Left ventricle myocardium inferior (tissue), 1 donor: ENCODE results near the gene RBMS1. TPM values are rescaled to one million over a fixed set of nuclear protein-coding genes. Genes with fewer than 3 reads are reported as not detected.
"Not testable (repeated sequence)": the region's sequence is repeated elsewhere in the genome, so short reads cannot be mapped to it uniquely, and the experiment has no call there.

Source experiments
- DNase-seq: peaks from one replicate; pipeline ENCODE4 v3.0.0-alpha.2; 2020
- H3K27ac ChIP-seq: fragments of 200-600 bp; replicated peaks from 2 replicates; pipeline ENCODE4 v1.8.0; 2021
- H3K27me3 ChIP-seq: fragments of 200-600 bp; 2 replicates; pipeline ENCODE4 v1.8.0; 2021; ENCODE audit warnings: low read depth
- H3K36me3 ChIP-seq: fragments of 200-600 bp; 2 replicates; pipeline ENCODE4 v1.8.0; 2021
- H3K4me1 ChIP-seq: fragments of 200-600 bp; 2 replicates; pipeline ENCODE4 v1.8.0; 2021
- H3K4me3 ChIP-seq: fragments of 200-600 bp; 2 replicates; pipeline ENCODE4 v1.8.0; 2021; ENCODE audit warnings: mild to moderate bottlenecking, moderate library complexity
- H3K9me3 ChIP-seq: fragments of 200-600 bp; replicated peaks from 2 replicates; pipeline ENCODE4 v1.8.0; 2021
- intact Hi-C: fragments of 100-400 bp; cut with micrococcal nuclease; formaldehyde crosslinking; loops from one replicate; pipeline ENCODE4 v1.11.0; 2022
- total RNA-seq: library from RNA; stranded (reverse); fragmentation: NEBNext Ultra II Directional; extraction: Animal tissue kit (Norgen Biotek cat#: 25700); gene quantifications from one replicate; pipeline ENCODE4 v1.2.1, GENCODE V29; 2021
- TF ChIP-seq, protein P1 (sequence below): fragments of 200-600 bp; IDR thresholded peaks from 2 replicates; pipeline ENCODE4 v1.8.0; 2021; ENCODE audit warnings: antibody characterized with exemption, mild to moderate bottlenecking, borderline replicate concordance
- donor health status: DM: no; HTN: yes; CAD: no; lungs with severe emphysema.

RBMS1 gene
- total RNA-seq, 1 donor from 2014 or later, result 56.2 TPM

DNA sequence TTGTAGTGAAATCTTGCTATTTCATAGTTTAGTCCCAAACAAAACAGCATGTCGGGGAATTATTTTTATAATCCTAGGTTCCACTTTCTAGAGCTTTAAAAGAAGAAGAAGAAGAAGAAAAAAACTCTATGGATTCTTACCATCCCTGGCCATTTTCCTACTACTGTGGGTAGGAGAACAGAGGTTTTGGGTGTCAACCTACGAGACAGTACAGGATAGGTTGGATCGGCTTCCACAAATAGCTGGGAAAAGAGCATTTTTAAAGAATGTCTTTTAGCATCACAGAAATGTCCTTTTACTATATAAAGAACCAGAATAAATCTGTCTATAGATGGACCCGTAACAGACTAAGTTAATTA is 65.2 kb downstream of the RBMS1 start:
- no peak for DNase-seq
- peaks cover 16% of the 10 kb centered on the region for H3K36me3 ChIP-seq
- TF ChIP-seq, protein P1, sequence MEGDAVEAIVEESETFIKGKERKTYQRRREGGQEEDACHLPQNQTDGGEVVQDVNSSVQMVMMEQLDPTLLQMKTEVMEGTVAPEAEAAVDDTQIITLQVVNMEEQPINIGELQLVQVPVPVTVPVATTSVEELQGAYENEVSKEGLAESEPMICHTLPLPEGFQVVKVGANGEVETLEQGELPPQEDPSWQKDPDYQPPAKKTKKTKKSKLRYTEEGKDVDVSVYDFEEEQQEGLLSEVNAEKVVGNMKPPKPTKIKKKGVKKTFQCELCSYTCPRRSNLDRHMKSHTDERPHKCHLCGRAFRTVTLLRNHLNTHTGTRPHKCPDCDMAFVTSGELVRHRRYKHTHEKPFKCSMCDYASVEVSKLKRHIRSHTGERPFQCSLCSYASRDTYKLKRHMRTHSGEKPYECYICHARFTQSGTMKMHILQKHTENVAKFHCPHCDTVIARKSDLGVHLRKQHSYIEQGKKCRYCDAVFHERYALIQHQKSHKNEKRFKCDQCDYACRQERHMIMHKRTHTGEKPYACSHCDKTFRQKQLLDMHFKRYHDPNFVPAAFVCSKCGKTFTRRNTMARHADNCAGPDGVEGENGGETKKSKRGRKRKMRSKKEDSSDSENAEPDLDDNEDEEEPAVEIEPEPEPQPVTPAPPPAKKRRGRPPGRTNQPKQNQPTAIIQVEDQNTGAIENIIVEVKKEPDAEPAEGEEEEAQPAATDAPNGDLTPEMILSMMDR, result no peak
- no peaks in the 10 kb centered on the region for H3K27me3 ChIP-seq
- H3K27ac ChIP-seq, result peak overlapping the region; percentile 78
- H3K4me1 ChIP-seq, result peaks cover 65% of the 10 kb centered on the region
- H3K9me3 ChIP-seq, result peaks cover 10% of the 10 kb centered on the region
- peak overlapping the region; percentile 34 for H3K4me3 ChIP-seq
- intact Hi-C loops, result loop anchor here (10.0 kb wide), 1 partner anchor 56 kb away; no protein-coding TSS in a partner anchor

DNA sequence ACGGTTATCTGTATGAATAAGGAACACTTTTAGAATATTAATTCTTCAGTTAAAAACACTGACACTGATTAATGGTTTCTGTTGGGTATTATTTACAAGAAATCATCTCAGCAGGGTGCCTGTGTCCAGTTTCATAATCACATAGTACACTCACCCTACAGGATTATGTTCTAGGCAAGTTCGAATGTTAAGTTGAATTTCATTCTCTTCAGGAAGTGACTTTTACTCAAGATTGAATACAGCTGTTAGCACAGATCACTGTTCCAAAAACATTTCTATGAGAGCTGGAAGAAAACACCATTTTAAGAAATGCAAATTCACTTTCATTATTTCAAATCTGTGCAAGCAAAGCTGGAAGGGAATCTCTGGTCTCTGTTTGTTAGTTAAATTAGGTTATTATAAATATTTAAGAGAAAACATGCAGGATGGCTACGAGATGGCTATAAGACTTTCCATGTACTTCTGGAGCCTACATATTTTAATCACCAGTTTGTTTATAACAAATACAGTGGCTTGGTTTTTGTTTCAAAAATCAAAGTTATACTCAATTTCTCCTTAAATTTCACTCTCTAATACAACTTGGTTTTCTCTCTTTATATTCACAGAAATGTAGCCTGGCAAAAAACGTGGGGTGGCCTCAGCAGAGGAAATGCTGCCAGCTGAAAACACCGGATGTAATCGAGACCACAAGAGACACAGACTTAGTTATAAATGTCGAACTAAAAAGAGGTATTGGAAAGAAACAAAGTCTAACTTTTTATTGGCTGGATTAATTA is 65.8 kb downstream of the RBMS1 start:
- TF ChIP-seq, protein P1, result no peak
- no peaks in the 10 kb centered on the region for H3K27me3 ChIP-seq
- H3K4me3 ChIP-seq, result peak overlapping the region; percentile 34
- peaks cover 16% of the 10 kb centered on the region for H3K36me3 ChIP-seq
- intact Hi-C loops, result loop anchor here (10.0 kb wide), 1 partner anchor 57 kb away; no protein-coding TSS in a partner anchor
- H3K4me1 ChIP-seq, result peaks cover 63% of the 10 kb centered on the region
- H3K27ac ChIP-seq, result peak overlapping the region; percentile 78
- DNase-seq, result no peak
- peaks cover 10% of the 10 kb centered on the region for H3K9me3 ChIP-seq

DNA sequence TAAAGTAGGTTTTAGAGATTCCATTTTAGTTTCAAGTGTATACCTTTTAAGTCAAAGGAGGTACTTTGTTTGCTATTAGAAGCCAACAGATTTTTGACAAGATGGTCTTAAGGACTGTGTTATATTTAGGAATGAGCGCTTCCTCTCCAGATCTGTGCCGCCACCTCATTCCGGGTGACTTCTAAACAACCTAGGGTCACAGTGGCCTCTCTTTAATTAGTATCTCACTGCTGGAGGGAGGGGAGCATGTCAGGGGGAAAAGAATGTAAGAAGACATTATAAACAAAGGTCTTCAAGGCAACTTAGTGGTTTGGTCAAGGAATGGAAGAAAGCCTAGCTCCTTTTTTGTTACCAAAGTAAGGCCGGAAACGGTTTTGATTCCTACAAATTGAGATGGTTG is 67.0 kb downstream of the RBMS1 start:
- peaks cover 57% of the 10 kb centered on the region for H3K4me1 ChIP-seq
- H3K36me3 ChIP-seq, result peaks cover 16% of the 10 kb centered on the region
- H3K27me3 ChIP-seq, result no peaks in the 10 kb centered on the region
- H3K27ac ChIP-seq, result peak overlapping the region; percentile 78
- H3K4me3 ChIP-seq, result no peak overlapping the region
- H3K9me3 ChIP-seq, result peaks cover 10% of the 10 kb centered on the region
- intact Hi-C loops, result loop anchor here (10.0 kb wide), 1 partner anchor 58 kb away; no protein-coding TSS in a partner anchor
- no peak for DNase-seq
- TF ChIP-seq, protein P1, result no peak

DNA sequence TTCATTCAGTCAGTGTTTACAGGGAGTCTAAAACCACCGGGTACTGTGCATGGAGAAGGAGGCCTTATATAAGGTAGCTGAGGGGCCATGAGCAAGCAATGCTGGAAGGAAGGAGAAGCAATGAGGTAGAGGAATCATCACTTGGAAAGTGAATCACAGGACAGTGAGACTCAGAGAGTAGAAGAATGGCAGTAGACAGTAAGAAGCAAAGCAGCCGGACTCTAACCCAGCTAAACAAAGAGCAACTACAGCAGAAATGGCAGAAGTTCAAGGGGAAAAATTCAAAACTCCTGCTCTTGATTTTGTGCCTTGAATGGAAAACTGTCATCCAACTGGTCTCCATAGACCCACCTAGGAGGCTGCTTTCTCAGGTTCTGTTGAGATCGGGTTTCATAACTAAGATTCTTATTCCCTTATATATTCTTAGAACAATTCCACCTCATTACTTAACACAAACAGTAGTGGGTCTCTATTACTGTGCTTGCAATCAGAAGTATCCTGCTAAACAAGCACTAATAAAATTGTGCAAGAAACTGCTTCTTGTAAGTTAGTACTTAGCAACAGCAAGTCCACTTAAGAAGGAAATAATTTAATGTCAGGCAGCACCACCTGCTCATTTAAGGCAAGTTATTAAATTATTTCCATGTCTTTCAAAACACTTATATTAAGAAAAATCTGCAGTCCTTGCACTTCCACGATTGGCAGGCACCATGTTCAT is 68.0 kb downstream of the RBMS1 start:
- peaks cover 9% of the 10 kb centered on the region for H3K36me3 ChIP-seq
- no peak for DNase-seq
- peaks cover 10% of the 10 kb centered on the region for H3K9me3 ChIP-seq
- peak overlapping the region; percentile 39 for H3K27ac ChIP-seq
- TF ChIP-seq, protein P1, result no peak
- no peak overlapping the region for H3K4me3 ChIP-seq
- H3K27me3 ChIP-seq, result no peaks in the 10 kb centered on the region
- intact Hi-C loops, result loop anchor here (10.0 kb wide), 1 partner anchor 59 kb away; no protein-coding TSS in a partner anchor
- peaks cover 61% of the 10 kb centered on the region for H3K4me1 ChIP-seq

DNA sequence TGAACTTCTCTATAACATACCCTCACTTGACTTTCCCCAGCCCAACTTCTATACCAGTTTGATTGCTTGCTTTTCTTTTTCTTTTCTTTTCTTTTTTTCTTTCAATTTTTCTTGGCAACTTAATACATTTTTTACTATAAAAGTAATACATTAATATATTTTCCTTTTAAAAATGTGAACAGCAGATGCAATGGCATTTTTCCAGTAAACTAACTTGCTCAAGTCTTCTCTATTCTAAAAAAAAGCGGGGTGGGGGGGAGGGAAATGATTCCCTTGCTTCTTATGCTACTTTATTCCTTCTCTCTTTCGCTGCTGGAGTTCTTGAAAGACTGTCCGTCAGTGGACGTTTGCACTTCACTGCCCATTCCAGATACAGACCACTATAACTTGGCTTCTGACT is 70.5 kb downstream of the RBMS1 start:
- TF ChIP-seq, protein P1, result no peak
- Histone ChIP-seq H3K36me3 (no peaks in the 10 kb centered on the region), H3K27me3 (no peaks in the 10 kb centered on the region), H3K4me3 (no peak overlapping the region), H3K27ac (peak overlapping the region; percentile 25), H3K9me3 (no peaks in the 10 kb centered on the region), H3K4me1 (peaks cover 71% of the 10 kb centered on the region)
- intact Hi-C loops, result loop anchor here (5.0 to 10.0 kb wide), 2 partner anchors 62 to 86 kb away; no protein-coding TSS in a partner anchor
- DNase-seq, result no peak

DNA sequence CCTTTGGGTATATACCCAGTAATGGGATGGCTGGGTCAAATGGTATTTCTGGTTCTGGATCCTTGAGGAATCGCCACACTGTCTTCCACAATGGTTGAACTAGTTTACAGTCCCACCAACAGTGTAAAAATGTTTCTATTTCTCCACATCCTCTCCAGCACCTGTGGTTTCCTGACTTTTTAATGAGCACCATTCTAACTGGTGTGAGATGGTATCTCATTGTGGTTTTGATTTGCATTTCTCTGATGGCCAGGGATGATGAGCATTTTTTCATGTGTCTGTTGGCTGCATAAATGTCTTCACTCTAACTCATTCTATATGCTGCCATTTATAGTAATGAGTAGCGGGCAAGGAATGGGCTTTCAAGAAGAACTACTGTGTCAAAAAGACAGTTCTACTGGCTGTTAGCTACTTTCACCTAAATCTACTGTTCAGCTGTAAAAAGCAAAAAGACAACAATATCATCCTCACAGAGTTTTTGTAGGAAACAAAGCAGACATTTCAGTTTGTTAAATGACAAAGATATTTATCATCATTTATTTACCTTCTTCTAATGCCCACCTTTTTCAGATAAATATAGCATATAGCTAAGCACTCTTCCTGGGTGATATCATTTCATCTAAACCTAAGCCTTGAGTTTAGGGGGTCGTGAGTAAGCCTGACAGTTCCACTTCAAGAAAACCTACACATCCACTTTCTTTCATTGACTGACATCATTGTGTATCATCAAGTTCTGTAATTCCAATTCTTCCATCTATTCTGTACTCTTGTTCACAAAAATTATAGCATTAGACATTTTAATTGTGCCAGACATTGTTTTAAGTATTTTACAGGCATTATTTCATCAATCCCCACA is 71.7 kb downstream of the RBMS1 start:
- H3K4me1 ChIP-seq, result peaks cover 71% of the 10 kb centered on the region
- not testable (repeated sequence) for H3K9me3 ChIP-seq, H3K36me3 ChIP-seq, DNase-seq, H3K27ac ChIP-seq, H3K4me3 ChIP-seq, H3K27me3 ChIP-seq
- intact Hi-C loops, result loop anchor here (5.0 to 10.0 kb wide), 2 partner anchors 63 to 85 kb away; no protein-coding TSS in a partner anchor
